NT2/D1 (cell line): ENCODE data around the gene LMAN2.

Experiments
- SUZ12 ChIP-seq: IDR thresholded peaks from 2 replicates; pipeline ENCODE4 v1.6.1; 2011; ENCODE audit not compliant: insufficient read length, insufficient read depth; ENCODE audit errors: extremely low read depth
- YY1 ChIP-seq: IDR thresholded peaks from 2 replicates; pipeline ENCODE4 v1.6.1; 2011; ENCODE audit not compliant: insufficient read length, insufficient read depth
- ZNF274 ChIP-seq: IDR thresholded peaks from 2 replicates; pipeline ENCODE4 v1.6.1; 2011; ENCODE audit warnings: mild to moderate bottlenecking, low read depth, low read length

DNA sequence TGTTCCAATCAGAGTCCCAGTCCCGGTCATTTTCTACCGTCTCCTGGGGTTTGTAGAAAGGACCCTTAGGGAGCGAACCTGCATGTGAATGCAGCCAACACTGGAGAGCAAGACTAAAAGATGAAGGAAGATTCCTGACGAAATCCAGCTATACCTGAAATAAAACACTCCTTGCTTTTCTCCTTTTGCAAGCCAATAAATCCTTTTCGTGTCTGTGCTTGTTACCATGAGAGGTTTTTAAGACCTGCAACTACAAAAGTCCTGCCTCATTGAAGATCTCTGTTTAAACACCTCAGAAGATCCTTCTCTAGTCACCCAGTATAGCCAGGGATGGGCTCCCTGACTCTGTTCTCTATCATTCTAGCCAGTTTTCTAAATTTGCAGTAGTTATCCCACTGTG is 22.7 kb upstream of the LMAN2 start:
- TF ChIP-seq SUZ12 (no peak), ZNF274 (no peak), YY1 (no peak)
